UCSD-AML1 (cell line): ENCODE results near the gene SPATA32.
"Not testable (repeated sequence)": the region's sequence is repeated elsewhere in the genome, so short reads cannot be mapped to it uniquely, and the experiment has no call there.

Source experiments
- DNase-seq: peaks from one replicate; lab custom pipeline; 2025; ENCODE audit not compliant: unreplicated experiment; lab: John Stamatoyannopoulos, UW

SPATA32 gene

GRCh38 chr17:45261577-45262515 lies at the start of gene SPATA32:
Gene SPATA32 (minus strand): TSS chr17:45262094. CDS start chr17:45262016, 78 bp downstream.
- no peak for DNase-seq

DNA sequence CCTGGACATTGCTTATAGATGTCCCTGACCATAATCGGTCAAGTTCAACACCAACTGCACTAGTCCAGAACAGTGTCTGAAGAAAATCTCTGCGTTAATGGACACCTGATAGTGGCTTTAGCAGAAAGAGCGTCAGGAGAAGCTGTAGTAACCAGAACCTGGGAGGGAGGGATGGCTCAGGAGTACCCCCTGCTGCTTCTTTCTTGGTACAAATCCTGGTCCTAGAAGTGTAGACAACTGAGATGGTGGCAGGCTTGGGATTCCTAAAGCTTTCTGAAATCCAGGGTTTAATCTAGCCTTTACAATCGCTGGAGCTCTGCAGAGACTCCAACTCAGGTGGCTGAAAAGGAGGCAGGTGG lies 49.5 kb upstream of the SPATA32 start:
- no peak for DNase-seq

DNA sequence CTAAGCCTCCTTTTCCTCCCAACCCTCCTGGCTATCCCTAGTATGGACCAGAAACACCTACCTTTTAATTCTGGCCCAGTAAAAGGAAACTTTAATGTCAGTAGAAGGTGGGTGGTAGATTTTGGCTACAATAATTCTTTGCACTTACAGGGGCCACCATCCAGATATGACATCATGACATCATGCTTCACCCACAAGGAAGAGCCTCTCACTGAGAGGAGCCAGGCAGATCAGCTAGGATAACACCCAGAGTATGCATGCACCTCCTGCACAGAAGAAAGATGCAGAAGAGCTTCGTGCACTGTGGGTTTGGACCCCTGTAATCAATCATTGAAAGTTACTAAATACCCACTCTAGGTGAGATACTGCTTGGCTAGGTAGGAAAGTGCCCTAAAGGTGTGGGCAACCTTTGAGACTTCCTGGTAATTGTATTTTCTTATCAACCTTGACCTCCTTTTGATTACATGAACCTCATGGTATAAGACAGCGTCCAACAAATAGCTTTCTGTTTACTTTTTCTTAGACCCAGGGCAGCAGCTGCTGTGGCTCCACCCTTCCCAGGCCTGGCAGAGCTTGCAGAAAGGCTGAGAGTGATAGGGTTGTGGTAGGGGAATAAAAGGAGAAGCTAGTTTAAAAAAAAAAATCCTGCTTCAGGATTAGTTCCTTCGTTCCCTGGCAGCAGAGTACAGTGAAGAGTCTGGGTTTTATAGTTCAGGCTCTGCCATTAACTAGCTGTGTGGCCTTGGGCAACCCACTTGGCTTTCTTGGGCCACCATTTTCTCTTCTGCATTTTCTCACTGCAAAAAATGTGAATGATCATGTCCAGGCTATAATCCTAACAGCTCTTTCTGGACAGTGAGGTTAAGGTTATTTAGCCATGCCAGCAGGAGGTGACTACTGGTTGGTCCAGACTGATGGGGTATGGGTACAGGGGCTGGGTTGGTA lies 48.8 kb upstream of the SPATA32 start:
- DNase-seq, result peak; percentile 32

DNA sequence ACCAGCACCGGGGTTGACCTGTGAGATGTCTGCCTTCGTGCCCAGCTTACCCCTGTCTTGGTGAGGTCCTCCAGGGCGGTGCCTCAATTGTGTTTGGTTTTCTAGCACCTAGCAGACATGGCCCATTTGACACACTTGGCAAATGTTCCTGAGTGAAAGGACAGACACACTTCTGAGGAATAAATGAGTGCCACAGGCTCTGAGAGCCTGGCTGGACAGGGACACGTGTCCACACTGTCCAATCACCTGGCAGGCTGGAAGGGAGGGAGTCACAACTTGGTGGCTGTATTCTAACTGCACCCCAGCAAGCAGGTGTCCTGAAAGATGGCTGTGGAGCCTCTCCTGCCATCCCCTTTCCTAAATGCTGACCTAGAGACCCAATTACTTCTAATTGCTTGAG lies 47.5 kb upstream of the SPATA32 start:
- DNase-seq, result no peak

- no peak for DNase-seq
Observed at GRCh38 chr17:45308840-45309239, 46.9 kb upstream of the SPATA32 start.

GRCh38 chr17:45308016-45308365 lies 46.1 kb upstream of the SPATA32 start:
- no peak for DNase-seq

- DNase-seq, result peak; percentile 47
Observed at GRCh38 chr17:45307290-45308015, 45.6 kb upstream of the SPATA32 start.

GRCh38 chr17:45306623-45307022 lies 44.7 kb upstream of the SPATA32 start:
- no peak for DNase-seq

DNA sequence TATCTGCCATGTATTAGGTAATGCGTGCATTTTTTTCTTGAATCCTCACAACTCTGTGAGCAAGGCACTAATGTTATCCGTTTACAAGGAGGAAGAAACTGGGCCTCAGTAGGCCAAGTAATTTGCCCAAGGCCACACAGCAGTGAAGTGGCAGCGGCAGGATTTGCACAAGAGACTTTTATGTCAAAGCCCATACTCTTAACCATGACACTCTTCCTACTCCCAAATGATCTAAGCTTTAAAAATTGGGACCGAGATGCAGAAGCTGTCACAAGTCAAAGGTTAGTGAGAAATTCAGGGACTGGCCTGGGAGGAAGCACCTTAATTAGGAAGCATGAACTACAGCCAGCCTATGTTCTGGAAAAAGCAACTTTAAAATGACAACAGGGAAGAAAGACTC lies 44.2 kb upstream of the SPATA32 start:
- no peak for DNase-seq

- DNase-seq, result no peak
Observed at GRCh38 chr17:45305530-45306087, 43.7 kb upstream of the SPATA32 start.

DNA sequence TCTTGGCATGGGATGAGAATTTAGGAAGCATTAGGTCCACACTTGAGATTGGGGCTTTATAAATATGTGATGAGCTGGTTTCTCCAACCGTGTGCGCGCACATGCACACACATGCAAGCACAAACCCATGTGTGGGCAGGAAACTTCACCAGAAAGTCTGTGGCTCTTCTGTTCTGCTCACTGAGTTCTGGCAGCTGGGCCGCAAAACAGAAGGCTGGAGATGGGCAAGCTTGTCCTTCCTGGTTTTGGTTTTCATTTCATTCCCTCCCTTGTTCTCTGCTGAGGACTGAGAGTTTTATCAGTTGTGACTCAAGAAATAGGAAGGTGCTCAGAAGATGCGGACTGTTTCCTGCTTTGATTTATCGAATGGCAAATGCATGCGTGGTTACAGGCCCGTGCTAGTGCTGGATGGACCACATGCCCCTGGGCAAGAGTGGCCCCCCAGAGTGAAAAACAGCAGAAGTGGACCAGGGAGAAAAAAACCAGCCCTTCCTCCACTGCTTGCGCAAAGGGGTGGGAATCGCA lies 40.8 kb upstream of the SPATA32 start:
- DNase-seq, result no peak

DNA sequence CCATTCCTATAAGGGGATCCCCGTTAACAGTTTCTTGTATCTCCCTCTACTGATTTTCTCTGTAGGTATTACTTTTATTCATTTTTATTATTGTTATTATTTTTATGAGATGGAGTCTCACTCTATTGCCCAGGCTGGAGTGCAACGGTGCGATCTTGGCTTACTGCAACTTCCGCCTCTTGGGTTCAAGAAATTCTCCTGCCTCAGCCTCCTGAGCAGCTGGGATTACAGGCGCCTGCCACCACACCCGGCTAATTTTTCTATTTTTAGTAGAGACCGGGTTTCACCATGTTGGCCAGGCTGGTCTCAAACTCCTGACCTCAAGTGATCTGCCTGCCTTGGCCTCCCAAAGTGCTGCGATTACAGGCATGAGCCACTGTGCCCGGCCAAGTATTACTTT lies 40.3 kb upstream of the SPATA32 start:
- not testable (repeated sequence) for DNase-seq

DNA sequence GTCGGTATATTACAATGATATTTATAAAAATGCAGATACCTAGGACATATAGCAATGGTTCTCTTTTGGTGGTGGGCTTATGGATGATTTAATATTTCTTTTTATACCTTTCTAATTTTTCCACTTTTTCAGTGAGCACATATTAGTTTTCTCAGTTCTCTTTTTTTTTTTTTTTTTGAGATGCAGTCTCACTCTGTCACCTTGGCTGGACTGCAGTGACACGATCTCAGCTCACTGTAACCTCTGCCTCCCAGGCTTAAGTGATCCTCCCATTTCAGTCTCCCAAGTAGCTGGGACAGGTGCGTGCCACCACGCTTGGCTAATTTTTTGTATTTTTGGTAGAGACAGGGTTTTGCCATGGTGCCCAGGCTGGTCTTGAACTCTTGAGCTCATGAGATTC lies 39.8 kb upstream of the SPATA32 start:
- no peak for DNase-seq

- no peak for DNase-seq
Observed at GRCh38 chr17:45300060-45300751, 38.3 kb upstream of the SPATA32 start.

DNA sequence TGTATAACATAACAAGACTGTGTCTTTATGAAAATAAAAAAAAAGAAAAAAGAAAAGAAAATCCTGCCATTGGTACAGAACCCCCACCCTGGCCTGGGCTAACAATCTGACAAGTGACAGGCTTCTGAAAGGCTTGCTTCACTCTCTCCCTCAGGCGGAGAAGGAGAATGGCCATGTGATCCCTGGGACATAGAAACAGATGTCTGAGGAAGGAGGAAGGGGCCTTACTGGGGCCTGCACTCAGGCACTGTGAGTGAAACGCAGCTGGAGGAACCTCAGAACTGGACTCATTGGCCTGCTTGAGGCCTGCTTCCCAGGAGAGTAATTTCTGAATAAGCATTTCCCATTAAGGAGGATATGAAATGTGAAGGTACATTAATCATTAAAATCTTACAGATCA lies 37.5 kb upstream of the SPATA32 start:
- no peak for DNase-seq

DNA sequence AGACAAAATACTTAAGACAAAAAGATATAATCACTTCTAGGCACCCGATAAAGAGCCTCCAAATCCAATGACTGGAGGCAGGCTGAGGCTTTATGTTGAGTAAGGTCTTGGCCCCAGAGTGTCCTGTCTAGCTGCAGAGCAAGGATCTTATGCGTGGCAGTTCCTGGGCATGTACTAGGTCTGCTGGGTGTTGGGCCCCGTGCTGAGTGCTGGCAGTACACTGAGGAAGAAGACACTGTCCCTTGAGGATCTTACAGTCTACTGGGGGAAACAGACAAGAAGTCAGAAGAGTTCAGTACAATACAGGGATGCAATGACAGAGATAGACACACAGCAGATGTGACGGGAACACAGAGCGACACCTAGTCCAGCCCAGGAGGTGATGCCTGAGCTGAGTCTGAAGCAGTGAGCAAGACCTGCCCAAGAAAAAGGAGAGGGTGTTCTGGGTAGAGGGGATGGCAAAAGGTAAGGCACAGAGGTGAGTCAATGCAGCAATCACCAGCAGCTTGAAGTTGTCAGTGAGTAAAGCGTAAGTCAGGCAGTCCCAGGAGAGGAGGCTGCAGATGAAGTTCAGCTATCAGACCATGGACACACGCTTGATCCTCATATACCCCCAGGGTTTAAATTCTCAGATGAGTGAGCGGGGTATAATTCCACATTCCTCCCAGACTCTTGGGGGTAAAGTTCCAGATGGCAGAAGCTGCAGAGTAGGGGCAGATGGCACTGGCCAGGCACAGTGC lies 36.8 kb upstream of the SPATA32 start:
- no peak for DNase-seq

DNA sequence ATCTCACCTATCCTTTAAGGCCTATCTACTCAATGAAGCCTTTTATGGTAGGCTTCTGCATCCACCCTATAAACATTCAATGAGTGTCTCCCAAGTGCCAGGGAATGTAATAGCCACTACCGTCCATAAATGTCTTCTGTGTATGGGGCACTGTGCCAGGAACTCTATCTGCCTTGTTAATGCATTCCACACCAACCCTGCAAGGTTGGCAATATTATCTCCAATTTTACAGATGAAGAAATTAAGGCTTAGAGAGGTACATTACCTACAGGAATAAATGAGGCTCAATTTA lies 34.9 kb upstream of the SPATA32 start:
- no peak for DNase-seq

DNA sequence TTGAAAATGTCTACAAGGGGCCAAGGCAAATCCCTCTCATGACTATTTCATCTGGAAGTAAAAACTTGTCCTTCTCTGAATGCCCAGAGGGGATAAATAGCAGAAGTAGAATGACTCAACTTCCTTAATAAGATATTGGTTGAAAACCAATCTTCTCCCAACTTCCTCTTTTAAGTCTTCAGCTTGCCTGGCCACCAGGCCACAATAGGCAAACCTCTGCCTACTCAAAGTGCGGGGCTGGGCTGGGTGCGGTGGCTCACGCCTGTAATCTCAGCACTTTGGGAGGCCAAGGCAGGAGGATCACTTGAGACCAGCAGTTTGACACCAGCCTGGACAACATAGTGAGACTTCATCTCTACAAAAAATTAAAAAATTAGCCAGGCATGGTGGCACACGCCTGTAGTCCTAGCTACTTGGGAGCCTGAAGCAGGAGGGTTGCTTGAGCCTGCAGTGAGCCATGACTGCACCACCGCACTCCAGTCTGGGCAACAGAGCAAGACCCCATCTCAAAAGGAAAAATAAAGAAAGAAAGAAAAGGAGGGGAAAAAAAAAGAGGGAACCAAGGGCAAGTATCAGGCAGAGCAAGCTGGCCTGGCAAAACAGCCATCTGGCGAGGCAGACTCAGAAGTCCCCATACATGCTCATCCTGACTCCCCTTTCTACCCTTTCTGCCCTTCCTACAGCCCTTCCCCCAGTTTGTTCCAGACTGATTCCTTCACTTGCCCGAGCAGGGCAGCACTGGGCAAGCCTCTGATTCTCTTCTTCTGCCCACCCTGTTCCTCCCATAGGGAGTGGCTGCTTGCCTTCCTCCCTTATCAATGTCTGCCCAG lies 34.3 kb upstream of the SPATA32 start:
- DNase-seq, result peak; percentile 57

DNA sequence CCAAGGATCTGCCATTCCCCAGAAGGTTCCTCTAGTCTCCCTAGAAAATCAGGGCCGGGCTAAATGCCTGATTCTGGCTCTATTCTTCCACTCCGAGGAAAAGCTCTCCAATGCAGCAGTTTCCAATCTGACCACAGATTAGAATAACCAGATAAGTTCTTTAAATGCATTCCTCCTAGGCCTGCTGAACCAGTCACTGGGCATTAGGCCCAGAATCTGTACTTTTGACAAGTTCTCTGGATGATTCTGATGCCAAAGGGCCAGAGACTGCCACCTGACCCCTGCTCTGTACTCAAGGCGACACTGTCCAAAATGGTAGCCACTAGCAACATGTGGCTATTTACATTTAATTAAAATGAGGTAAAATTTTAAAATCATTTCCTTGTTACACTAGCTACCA lies 32.6 kb upstream of the SPATA32 start:
- no peak for DNase-seq
